HG02759 (cell line): Measurements from ENCODE around the gene GON4L.
"Not testable (repeated sequence)": the region's sequence is repeated elsewhere in the genome, so short reads cannot be mapped to it uniquely, and the experiment has no call there.

ENCODE experiments used
- ATAC-seq: cut with Tn5 transposase; IDR thresholded peaks from one replicate; pipeline ENCODE4 v1.9.1; 2021; ENCODE audit warnings: mild to moderate bottlenecking, moderate library complexity; ENCODE audit not compliant: unreplicated experiment

GON4L gene

GRCh38 chr1:155831279-155831976, 25.6 kb downstream of the GON4L start:
- ATAC-seq: no peak

- no peak for ATAC-seq
Measured at GRCh38 chr1:155827450-155827849, 29.6 kb downstream of the GON4L start.

- ATAC-seq: no peak
Measured at GRCh38 chr1:155816351-155816750, 40.7 kb downstream of the GON4L start.

GRCh38 chr1:155813672-155814071, 43.3 kb downstream of the GON4L start:
- ATAC-seq: no peak

- no peak for ATAC-seq
Measured at GRCh38 chr1:155812878-155813277, 44.1 kb downstream of the GON4L start.

- ATAC-seq: no peak
Measured at GRCh38 chr1:155809088-155809487, 47.9 kb downstream of the GON4L start.

GRCh38 chr1:155801149-155801548, 55.9 kb downstream of the GON4L start:
- ATAC-seq: no peak

GRCh38 chr1:155795618-155796017, 61.4 kb downstream of the GON4L start:
- ATAC-seq: not testable (repeated sequence)

- ATAC-seq: no peak
Measured at GRCh38 chr1:155794605-155795245, 62.3 kb downstream of the GON4L start.

- no peak for ATAC-seq
Measured at GRCh38 chr1:155793213-155793612, 63.8 kb downstream of the GON4L start.

GRCh38 chr1:155777582-155777981, 79.4 kb downstream of the GON4L start:
- no peak for ATAC-seq

GRCh38 chr1:155776414-155776813, 80.6 kb downstream of the GON4L start:
- ATAC-seq: no peak

GRCh38 chr1:155773221-155773620, 83.8 kb downstream of the GON4L start:
- ATAC-seq: no peak

GRCh38 chr1:155769257-155769656, 87.8 kb downstream of the GON4L start:
- ATAC-seq: no peak

- ATAC-seq: not testable (repeated sequence)
Measured at GRCh38 chr1:155767399-155767989, 89.5 kb downstream of the GON4L start.

GRCh38 chr1:155763989-155764388, 93.0 kb downstream of the GON4L start:
- ATAC-seq: not testable (repeated sequence)

- not testable (repeated sequence) for ATAC-seq
Measured at GRCh38 chr1:155763090-155763815, 93.8 kb downstream of the GON4L start.

GRCh38 chr1:155761736-155762405, 95.1 kb downstream of the GON4L start:
- ATAC-seq: no peak

GRCh38 chr1:155760751-155761475, 96.1 kb downstream of the GON4L start:
- ATAC-seq: no peak

- no peak for ATAC-seq
Measured at GRCh38 chr1:155759966-155760630, 96.9 kb downstream of the GON4L start.
